ENCODE measurements around the gene CCDC71L. TPM values are rescaled to one million over a fixed set of nuclear protein-coding genes. Genes with fewer than 3 reads are reported as not detected.

CCDC71L gene
- total RNA-seq, 1 donor from 2014 or later = 5.2 TPM

DNA sequence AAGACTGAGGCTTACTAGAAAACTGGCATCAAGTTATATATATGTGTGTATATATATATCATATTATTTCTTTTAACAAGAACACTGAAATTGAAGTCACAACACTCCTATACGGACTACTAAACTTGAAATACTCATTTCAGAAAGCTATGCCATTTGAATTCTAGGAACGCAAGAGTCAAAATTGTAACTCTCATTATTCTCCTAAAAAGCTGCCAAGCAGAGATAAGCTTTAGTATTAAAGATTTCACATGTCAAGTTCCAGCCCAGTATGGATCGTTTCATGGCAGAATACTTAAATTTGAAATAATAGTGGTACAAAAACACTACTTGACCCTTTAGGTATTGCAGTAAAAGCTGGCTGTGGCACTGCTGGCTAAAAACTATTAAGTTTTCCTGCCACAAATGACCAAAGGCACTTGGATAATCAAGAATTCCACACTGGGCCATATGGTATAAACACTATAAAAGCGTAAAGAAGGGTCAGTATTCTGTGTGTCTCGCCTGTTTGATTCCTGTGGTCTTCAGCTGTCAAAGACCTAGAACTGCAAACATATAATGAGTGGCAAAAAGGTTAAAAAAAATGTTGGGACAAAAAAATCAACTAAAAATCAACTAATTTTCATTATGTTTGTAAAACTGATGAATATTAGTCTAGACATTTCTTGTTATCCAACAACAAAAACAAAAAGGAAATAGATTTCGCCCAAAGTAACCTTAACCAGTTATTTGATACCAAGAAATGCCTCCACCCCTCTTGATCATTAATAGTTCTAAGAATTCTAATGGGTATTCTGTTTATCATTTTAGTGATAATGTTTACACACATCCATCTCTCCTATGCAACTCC is 2.4 kb downstream of the CCDC71L start:
- H3K9me3 ChIP-seq (ENCODE audit: control insufficient read depth in 3 of 3, low read length in 3 of 3) = no peaks in the 10 kb centered on the region
- H3K4me3 ChIP-seq (ENCODE audit: low read length in 3 of 3) = peak overlapping the region in 1 of 3 donors; percentile 79
- peaks cover 2 to 12% (median 7%) of the 10 kb centered on the region in 3 donors for H3K4me1 ChIP-seq (ENCODE audit: control insufficient read depth in 3 of 3, insufficient read depth in 3 of 3, low read length in 3 of 3)
- no peaks in the 10 kb centered on the region for H3K27me3 ChIP-seq (ENCODE audit: control insufficient read depth in 3 of 3, insufficient read depth in 3 of 3, low read length in 3 of 3)
- H3K9ac ChIP-seq (ENCODE audit: low read depth in 1 of 3, low read length in 3 of 3) = no peak overlapping the region
- no peaks in the 10 kb centered on the region for H3K36me3 ChIP-seq (ENCODE audit: control insufficient read depth in 3 of 3, insufficient read depth in 3 of 3, low read length in 3 of 3)
- H3K27ac ChIP-seq (ENCODE audit: low read depth, low read length) = no peak overlapping the region

DNA sequence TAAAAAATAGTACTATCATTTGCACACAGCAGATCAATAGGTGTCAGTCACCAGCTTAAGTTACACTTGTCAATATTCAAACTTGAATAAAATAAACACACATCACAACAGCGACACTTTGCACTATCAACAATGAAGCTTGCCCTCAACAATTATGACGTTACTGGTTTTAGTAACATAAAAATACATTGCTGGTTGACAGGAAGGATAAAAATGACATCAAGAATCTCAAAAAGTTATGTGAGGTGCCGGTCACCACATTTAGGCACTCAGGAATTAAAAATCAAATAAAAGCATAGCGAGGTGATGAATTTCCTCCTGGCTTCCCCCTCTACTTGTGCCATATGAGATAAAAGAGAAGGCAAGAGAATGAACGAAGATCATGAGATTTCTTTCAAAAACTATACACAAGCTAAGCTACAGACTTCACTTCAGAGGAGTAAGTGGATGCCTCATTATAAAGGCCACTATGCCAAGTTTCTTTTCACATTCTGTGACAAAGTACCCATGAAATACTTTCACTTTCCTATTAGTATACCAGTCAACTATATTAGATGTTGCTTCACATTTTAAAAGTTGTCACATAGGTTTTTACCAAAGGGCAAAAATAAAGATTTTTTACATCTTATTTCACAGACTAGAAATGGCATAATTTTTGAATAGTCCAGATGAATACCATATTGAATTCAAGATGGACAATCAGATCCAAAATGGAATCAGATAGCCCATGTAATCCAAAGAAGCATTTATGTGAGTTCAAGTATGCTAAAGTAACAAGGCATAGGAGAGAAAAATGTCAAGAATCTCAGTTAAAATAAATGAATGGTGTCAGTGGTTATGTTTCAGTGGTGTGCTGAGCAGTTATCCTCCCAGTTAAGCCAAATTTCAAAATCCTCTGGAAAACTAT is 3.6 kb downstream of the CCDC71L start:
- Histone ChIP-seq H3K4me3 (ENCODE audit: low read length in 3 of 3) (no peak overlapping the region), H3K36me3 (ENCODE audit: control insufficient read depth in 3 of 3, insufficient read depth in 3 of 3, low read length in 3 of 3) (no peaks in the 10 kb centered on the region), H3K9ac (ENCODE audit: low read depth in 1 of 3, low read length in 3 of 3) (no peak overlapping the region), H3K4me1 (ENCODE audit: control insufficient read depth in 3 of 3, insufficient read depth in 3 of 3, low read length in 3 of 3) (peaks cover 2 to 12% (median 7%) of the 10 kb centered on the region in 3 donors), H3K27me3 (ENCODE audit: control insufficient read depth in 3 of 3, insufficient read depth in 3 of 3, low read length in 3 of 3) (no peaks in the 10 kb centered on the region), H3K9me3 (ENCODE audit: control insufficient read depth in 3 of 3, low read length in 3 of 3) (no peaks in the 10 kb centered on the region), H3K27ac (ENCODE audit: low read depth, low read length) (no peak overlapping the region)

DNA sequence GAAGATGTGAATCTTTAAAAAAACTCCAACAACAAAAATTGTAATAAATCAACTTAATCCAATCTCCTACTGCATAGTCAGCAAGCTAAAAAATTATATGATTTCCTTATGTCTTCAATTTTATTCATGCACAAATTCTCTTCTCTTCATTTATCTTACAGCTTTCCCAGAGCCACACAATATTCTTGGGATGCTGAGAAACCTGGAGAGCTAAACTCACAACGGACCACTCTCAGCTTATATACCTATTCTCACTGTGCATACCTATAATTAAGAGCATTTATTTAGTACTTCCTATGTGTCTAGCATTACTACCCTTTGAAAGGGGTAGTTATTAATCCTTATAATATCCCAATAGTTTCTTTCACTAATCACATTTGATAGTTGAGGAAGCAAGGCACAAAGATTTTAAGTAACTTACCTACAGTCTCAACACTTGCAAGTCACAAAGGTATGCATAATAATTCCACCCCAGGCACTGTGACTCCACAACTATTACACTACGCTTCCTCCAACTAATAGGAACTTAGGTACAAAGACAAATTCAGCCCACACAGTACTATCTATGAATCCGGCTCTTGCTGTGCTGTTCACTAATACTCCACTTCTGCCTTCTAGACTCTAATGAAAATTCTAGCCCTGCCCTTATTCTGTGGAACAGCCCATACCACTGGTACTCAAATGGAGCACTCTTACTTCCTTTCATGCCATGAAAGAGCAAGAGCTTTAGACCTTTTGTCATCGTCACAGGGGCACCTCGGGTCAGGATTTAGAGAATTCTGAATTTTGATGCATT is 5.1 kb downstream of the CCDC71L start:
- H3K4me1 ChIP-seq (ENCODE audit: control insufficient read depth in 3 of 3, insufficient read depth in 3 of 3, low read length in 3 of 3) = peaks cover 2 to 12% (median 7%) of the 10 kb centered on the region in 3 donors
- no peak overlapping the region for H3K9ac ChIP-seq (ENCODE audit: low read depth in 1 of 3, low read length in 3 of 3)
- no peaks in the 10 kb centered on the region for H3K36me3 ChIP-seq (ENCODE audit: control insufficient read depth in 3 of 3, insufficient read depth in 3 of 3, low read length in 3 of 3)
- H3K27me3 ChIP-seq (ENCODE audit: control insufficient read depth in 3 of 3, insufficient read depth in 3 of 3, low read length in 3 of 3) = no peaks in the 10 kb centered on the region
- H3K9me3 ChIP-seq (ENCODE audit: control insufficient read depth in 3 of 3, low read length in 3 of 3) = no peaks in the 10 kb centered on the region
- no peak overlapping the region for H3K27ac ChIP-seq (ENCODE audit: low read depth, low read length)
- no peak overlapping the region for H3K4me3 ChIP-seq (ENCODE audit: low read length in 3 of 3)

- no peaks in the 10 kb centered on the region for H3K27me3 ChIP-seq (ENCODE audit: control insufficient read depth in 3 of 3, insufficient read depth in 3 of 3, low read length in 3 of 3)
- no peak overlapping the region for H3K27ac ChIP-seq (ENCODE audit: low read depth, low read length)
- H3K9ac ChIP-seq (ENCODE audit: low read depth in 1 of 3, low read length in 3 of 3) = no peak overlapping the region
- H3K36me3 ChIP-seq (ENCODE audit: control insufficient read depth in 3 of 3, insufficient read depth in 3 of 3, low read length in 3 of 3) = no peaks in the 10 kb centered on the region
- H3K9me3 ChIP-seq (ENCODE audit: control insufficient read depth in 3 of 3, low read length in 3 of 3) = no peaks in the 10 kb centered on the region
- peaks cover 0 to 3% (median 0%) of the 10 kb centered on the region in 3 donors for H3K4me1 ChIP-seq (ENCODE audit: control insufficient read depth in 3 of 3, insufficient read depth in 3 of 3, low read length in 3 of 3)
- H3K4me3 ChIP-seq (ENCODE audit: low read length in 3 of 3) = no peak overlapping the region
Observed at GRCh38 chr7:106653488-106653887, 7.5 kb downstream of the CCDC71L start.

DNA sequence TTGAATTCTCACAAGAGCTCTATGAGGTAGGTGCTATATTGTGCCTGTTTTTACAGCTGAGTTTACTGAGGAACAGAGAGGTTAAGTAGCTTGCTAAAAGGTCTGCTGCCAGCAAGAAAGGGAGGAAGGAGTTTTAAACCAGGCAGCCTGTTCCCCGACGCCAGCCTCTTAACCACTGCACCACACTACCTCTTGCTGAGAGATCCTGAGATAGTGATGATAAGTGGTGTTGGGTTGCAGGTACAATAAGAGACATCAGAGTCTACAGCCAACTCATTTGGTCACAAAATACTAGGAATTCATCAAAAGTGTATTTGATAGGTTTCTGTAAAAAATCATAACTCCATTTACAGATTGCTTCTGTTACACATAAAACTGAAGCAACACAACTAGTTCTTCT is 8.0 kb downstream of the CCDC71L start:
- Histone ChIP-seq H3K36me3 (ENCODE audit: control insufficient read depth in 3 of 3, insufficient read depth in 3 of 3, low read length in 3 of 3) (no peaks in the 10 kb centered on the region), H3K27me3 (ENCODE audit: control insufficient read depth in 3 of 3, insufficient read depth in 3 of 3, low read length in 3 of 3) (no peaks in the 10 kb centered on the region), H3K4me1 (ENCODE audit: control insufficient read depth in 3 of 3, insufficient read depth in 3 of 3, low read length in 3 of 3) (no peaks in the 10 kb centered on the region), H3K4me3 (ENCODE audit: low read length in 3 of 3) (no peak overlapping the region), H3K9ac (ENCODE audit: low read depth in 1 of 3, low read length in 3 of 3) (no peak overlapping the region), H3K27ac (ENCODE audit: low read depth, low read length) (no peak overlapping the region), H3K9me3 (ENCODE audit: control insufficient read depth in 3 of 3, low read length in 3 of 3) (no peaks in the 10 kb centered on the region)

DNA sequence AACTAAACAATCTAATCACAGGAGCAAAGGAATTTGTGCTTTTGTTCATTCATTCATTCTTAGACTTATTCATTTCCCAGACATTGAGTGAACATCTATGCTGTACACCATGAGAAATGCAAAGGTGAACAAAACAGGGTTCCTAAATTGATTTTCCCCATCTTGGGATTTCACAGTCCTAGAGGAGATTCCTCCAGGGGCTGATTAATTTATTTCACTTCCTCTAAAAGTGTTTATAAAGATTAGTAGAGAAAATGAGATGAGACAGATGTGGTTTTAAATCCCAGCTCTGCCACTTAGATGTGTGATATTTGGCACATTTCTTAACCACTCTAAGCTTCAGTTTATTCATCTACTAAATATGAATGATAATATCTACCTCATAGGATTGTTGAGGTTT is 8.9 kb downstream of the CCDC71L start:
- Histone ChIP-seq H3K4me1 (ENCODE audit: control insufficient read depth in 3 of 3, insufficient read depth in 3 of 3, low read length in 3 of 3) (no peaks in the 10 kb centered on the region), H3K27me3 (ENCODE audit: control insufficient read depth in 3 of 3, insufficient read depth in 3 of 3, low read length in 3 of 3) (no peaks in the 10 kb centered on the region), H3K27ac (ENCODE audit: low read depth, low read length) (no peak overlapping the region), H3K9ac (ENCODE audit: low read depth in 1 of 3, low read length in 3 of 3) (no peak overlapping the region), H3K9me3 (ENCODE audit: control insufficient read depth in 3 of 3, low read length in 3 of 3) (no peaks in the 10 kb centered on the region), H3K4me3 (ENCODE audit: low read length in 3 of 3) (no peak overlapping the region), H3K36me3 (ENCODE audit: control insufficient read depth in 3 of 3, insufficient read depth in 3 of 3, low read length in 3 of 3) (no peaks in the 10 kb centered on the region)

- Histone ChIP-seq H3K9me3 (ENCODE audit: control insufficient read depth in 3 of 3, low read length in 3 of 3) (no peaks in the 10 kb centered on the region), H3K27me3 (ENCODE audit: control insufficient read depth in 3 of 3, insufficient read depth in 3 of 3, low read length in 3 of 3) (no peaks in the 10 kb centered on the region), H3K4me3 (ENCODE audit: low read length in 3 of 3) (no peak overlapping the region), H3K9ac (ENCODE audit: low read depth in 1 of 3, low read length in 3 of 3) (no peak overlapping the region), H3K36me3 (ENCODE audit: control insufficient read depth in 3 of 3, insufficient read depth in 3 of 3, low read length in 3 of 3) (no peaks in the 10 kb centered on the region), H3K4me1 (ENCODE audit: control insufficient read depth in 3 of 3, insufficient read depth in 3 of 3, low read length in 3 of 3) (no peaks in the 10 kb centered on the region), H3K27ac (ENCODE audit: low read depth, low read length) (no peak overlapping the region)
Observed at GRCh38 chr7:106646256-106646655, 14.7 kb downstream of the CCDC71L start.

GRCh38 chr7:106644999-106645398 is 16.0 kb downstream of the CCDC71L start:
- Histone ChIP-seq H3K27me3 (ENCODE audit: control insufficient read depth in 3 of 3, insufficient read depth in 3 of 3, low read length in 3 of 3) (no peaks in the 10 kb centered on the region), H3K9ac (ENCODE audit: low read depth in 1 of 3, low read length in 3 of 3) (no peak overlapping the region), H3K4me3 (ENCODE audit: low read length in 3 of 3) (no peak overlapping the region), H3K27ac (ENCODE audit: low read depth, low read length) (no peak overlapping the region), H3K36me3 (ENCODE audit: control insufficient read depth in 3 of 3, insufficient read depth in 3 of 3, low read length in 3 of 3) (no peaks in the 10 kb centered on the region), H3K9me3 (ENCODE audit: control insufficient read depth in 3 of 3, low read length in 3 of 3) (no peaks in the 10 kb centered on the region), H3K4me1 (ENCODE audit: control insufficient read depth in 3 of 3, insufficient read depth in 3 of 3, low read length in 3 of 3) (no peaks in the 10 kb centered on the region)

DNA sequence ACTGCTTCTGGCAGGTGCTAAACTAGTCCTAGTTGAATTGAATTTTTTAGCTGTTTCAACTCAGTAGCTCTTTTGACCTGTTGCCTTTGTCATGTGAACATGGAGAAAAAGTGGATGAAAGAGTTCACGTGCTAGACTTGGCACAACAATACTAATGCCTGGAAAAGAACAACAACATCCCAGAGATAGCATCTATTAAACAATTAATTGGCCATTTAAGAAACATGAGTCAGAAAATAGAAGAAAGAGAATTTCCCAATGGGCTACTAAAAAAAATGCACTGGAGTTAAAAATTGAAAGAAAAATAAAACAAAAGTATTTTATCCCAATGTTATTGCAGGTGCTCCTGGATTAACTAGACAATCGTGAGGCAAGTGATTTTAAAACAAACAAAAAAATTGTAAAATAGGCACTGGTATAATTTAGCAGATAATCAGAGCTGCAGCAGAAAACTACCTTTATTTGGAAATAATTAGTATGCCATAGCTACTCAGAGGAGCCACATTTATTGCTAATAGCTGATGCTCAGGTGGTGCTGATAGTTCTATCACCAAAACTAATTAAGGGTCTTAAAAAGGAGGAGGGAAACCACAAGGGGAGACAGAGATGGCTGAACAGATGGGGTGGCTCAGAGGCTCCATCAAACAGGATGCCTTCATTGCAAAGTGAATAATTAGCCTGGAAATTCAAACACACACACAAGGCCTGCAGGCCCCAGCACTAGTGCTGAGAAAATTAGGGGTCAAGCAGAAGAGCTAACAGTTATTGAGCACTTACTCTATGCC is 17.6 kb downstream of the CCDC71L start:
- no peak overlapping the region for H3K27ac ChIP-seq (ENCODE audit: low read depth, low read length)
- H3K9ac ChIP-seq (ENCODE audit: low read depth in 1 of 3, low read length in 3 of 3) = no peak overlapping the region
- H3K9me3 ChIP-seq (ENCODE audit: control insufficient read depth in 3 of 3, low read length in 3 of 3) = no peaks in the 10 kb centered on the region
- H3K4me3 ChIP-seq (ENCODE audit: low read length in 3 of 3) = no peak overlapping the region
- no peaks in the 10 kb centered on the region for H3K4me1 ChIP-seq (ENCODE audit: control insufficient read depth in 3 of 3, insufficient read depth in 3 of 3, low read length in 3 of 3)
- H3K27me3 ChIP-seq (ENCODE audit: control insufficient read depth in 3 of 3, insufficient read depth in 3 of 3, low read length in 3 of 3) = no peaks in the 10 kb centered on the region
- H3K36me3 ChIP-seq (ENCODE audit: control insufficient read depth in 3 of 3, insufficient read depth in 3 of 3, low read length in 3 of 3) = no peaks in the 10 kb centered on the region

All from skeletal muscle tissue (tissue), 4 donors.